Activated CD4-positive, alpha-beta T cell treated with anti-CD3 and anti-CD28 coated beads, Interleukin-2, amount 50 U/mL, for 16 hours (primary cell): ENCODE results near the gene SCGB1C1.

Source experiments
- DNase-seq: peaks from one replicate; pipeline ENCODE4 v3.0.0-alpha.2; 2020

SCGB1C1 gene

GRCh38 chr11:205221-206001 is 12.5 kb downstream of the SCGB1C1 start:
- no peak for DNase-seq

DNA sequence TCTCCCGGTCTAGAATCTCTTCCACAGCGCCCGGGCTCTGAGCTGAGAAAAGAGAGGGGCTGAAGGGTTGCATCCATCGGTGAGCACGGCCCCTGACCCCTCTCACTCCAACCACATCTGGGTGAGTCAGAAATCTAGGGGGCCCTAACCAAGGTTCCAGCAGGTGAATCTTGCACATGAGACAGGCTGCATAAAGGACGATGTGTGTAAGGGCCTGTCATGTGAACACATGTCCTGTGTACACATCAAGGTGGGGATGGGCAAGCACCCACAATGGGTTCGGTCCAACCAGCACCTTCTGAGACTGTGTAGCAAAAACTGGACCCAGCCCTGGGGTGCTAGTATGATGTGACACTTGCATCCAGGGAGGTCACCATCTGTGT is 13.1 kb downstream of the SCGB1C1 start:
- DNase-seq, result no peak

GRCh38 chr11:206526-207207 is 13.8 kb downstream of the SCGB1C1 start:
- DNase-seq, result no peak

DNA sequence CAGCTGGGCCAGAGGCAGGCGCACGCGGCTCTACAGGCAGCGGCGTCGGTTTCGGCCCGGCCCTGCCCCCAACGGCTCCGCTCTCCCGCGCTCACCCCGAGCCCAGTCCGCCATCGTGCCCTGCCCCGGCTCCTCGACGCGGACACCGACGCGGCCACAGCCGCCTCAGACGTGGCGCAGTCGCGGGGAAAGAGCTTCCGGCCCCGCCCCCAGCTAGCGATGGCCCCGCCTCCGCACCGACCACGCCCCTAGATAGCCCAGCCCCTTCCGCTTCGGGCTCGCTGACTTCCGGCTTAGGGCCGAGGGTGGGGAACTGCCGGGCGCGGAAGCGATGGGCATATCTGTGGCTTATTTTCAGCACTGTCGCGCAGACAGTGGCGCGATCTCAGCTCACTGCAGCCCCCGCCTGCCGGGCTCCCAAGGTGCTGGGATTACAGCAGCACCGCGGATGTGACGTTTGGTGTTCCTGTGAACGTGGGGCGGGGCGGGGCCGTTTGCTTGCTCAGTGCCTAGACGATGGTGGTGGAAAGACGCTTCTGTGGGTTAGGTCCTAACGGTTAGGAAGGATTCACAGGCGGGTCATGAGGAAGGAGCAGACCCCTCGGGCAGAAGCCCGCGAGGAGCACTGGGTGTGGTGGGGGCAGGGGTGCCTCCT is 14.5 kb downstream of the SCGB1C1 start, which contains the start of the genes BET1L and RIC8A:
Gene BET1L (minus strand): TSS at position 192 of the 655 bp plus-strand sequence. CDS start 78 bp downstream, at position 114.
Gene RIC8A (plus strand): TSS at position 501 of the 655 bp plus-strand sequence. CDS start 1,147 bp downstream, outside the sequence.
- DNase-seq, result peak; percentile 99

GRCh38 chr11:207863-208180 is 14.9 kb downstream of the SCGB1C1 start:
- no peak for DNase-seq

DNA sequence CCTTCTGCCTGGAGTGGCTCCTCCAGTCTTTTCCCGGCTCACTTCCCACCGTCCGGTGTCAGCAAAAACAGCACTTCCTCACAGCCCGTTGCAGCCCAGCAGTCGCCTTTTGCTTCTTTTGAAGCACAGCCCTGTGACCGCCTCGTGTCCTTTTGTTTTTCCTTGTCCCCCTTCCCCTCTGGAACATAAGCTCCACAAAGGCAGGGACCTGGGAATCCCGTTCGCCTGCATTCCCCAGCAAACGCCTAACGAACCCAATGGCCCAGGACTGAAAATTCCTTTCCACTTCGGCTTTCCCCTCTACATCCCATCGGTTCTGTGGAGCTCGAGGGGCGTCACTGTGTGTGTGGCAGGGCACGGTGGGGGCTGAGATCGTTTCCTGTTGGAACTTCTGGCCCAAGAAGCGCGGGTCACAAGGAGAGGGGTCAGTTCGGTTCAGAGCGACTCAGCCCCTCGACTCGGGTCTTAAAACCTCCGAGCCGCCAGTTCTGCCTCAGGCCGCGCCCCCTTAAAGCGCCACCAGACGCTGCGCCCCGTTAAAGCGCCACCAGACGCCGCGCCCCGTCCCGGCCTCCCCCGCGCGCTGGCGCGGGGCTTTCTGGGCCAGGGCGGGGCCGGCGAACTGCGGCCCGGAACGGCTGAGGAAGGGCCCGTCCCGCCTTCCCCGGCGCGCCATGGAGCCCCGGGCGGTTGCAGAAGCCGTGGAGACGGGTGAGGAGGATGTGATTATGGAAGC is 15.5 kb downstream of the SCGB1C1 start:
- DNase-seq, result peak; percentile 83

DNA sequence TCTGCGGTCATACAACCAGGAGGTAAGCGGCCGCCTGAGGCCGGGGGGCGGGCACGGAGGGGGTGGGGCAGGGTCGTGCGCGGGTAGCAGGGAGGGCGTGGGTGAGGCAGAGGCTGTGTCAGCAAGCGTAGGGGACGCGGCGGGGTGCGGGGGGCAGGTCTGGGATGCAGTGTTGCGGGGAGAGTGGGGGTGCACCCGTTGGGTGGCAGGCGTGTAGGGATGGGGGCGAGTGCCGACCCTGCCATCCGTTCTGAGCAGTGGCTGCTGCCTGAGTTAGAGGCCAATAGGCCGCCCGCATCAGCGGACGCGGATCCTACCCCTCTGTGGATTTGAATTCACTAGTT is 16.0 kb downstream of the SCGB1C1 start:
- DNase-seq, result no peak

DNA sequence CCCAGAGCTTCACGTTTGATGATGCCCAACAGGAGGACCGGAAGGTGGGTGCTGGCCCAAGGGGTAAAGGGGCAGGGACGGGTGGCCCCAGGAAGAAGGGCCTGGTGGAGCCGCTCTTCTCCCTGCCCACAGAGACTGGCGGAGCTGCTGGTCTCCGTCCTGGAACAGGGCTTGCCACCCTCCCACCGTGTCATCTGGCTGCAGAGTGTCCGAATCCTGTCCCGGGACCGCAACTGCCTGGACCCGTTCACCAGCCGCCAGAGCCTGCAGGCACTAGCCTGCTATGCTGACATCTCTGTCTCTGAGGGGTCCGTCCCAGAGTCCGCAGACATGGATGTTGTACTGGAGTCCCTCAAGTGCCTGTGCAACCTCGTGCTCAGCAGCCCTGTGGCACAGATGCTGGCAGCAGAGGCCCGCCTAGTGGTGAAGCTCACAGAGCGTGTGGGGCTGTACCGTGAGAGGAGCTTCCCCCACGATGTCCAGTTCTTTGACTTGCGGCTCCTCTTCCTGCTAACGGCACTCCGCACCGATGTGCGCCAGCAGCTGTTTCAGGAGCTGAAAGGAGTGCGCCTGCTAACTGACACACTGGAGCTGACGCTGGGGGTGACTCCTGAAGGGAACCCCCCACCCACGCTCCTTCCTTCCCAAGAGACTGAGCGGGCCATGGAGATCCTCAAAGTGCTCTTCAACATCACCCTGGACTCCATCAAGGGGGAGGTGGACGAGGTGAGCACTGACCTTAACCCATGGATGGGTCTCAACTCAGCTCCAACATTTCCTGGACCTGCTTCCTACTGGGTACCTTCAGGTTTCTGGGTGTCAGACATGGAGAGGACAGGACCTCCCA is 16.6 kb downstream of the SCGB1C1 start:
- DNase-seq, result no peak

DNA sequence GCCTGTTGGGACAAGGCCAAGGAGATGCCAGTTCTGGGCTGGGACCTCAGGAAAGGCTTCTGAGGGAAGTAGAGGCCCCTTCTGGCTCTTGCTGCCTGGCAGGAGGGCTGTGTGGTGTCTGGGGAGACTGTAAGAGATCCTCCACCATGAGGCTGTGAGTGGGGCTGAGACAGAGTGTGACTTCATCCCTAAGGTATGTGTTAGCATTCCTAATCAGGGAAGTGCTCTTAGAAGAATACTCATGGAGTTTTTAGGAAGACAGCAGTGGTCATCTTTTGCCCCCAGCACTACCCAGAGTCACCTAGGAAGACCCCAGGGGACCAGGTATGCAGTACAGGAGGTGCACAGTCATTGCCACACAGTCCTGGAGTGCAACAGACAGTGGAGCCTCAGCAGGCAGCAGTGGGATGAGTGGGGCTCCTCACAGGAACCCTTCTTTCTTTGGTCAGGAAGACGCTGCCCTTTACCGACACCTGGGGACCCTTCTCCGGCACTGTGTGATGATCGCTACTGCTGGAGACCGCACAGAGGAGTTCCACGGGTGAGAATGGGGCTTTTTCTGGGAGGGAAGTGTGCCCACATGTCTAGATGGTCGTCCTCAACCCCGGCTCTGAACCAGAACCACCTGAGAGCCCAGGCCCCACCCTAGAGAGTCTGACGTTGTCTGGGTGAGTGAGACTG is 17.4 kb downstream of the SCGB1C1 start:
- DNase-seq, result no peak

DNA sequence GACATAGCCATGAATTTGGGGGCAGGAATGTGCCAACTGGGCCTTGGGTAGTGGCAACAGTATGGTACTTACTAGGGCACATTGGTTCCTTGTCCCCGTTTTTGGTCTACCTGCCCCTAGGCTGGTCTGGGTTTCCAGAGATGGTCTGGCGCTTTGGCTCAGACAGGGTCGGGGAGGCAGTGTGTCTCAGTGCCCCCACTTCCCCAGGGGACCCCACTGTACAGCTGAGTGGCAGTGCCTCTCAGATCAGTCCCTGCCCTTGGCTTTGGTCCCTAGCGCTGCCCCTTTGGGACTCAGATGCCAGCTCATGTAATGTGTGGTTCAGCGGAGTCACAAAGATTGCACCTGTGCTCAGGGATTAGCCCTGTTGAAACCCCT is 17.9 kb downstream of the SCGB1C1 start:
- no peak for DNase-seq

DNA sequence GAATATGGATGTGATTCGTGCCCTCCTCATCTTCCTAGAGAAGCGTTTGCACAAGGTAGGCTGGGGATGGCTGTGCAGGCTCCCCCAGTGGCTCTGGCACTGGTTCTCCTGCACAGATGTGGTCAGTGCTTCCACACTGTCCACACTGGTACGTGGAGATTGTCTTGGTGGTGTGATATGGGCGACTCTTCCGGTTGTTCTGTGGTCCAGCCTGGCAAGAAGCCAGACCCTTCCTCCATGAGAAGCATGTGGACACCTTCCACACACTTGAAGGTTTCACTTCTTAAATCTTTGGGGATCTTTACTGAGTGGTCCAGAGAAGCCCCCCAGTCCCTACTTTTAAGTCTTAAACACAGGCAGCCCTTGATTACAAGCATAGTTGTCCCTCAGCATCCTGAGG is 18.4 kb downstream of the SCGB1C1 start:
- DNase-seq, result no peak

DNA sequence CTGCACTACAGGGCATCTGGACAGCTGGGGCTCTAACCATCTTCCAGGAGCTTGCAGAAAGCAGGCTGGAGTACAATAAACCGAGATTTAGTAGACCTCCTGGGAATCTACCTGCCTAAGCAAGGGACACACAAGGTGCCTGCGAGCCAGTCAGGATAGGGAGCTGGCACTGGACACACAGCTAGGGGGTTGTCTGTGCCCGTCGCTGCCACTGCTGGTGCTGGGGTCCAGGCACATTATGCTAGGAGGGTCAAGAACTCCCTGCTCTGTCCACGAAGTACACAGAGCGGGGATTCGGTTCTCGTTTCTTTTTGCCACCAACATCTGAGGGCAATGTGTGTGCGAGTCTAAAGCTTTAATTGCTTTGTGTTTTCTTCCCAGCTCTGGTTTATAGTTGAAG is 18.9 kb downstream of the SCGB1C1 start:
- DNase-seq, result no peak

- DNase-seq, result no peak
Observed at GRCh38 chr11:212150-213100, 19.5 kb downstream of the SCGB1C1 start.

DNA sequence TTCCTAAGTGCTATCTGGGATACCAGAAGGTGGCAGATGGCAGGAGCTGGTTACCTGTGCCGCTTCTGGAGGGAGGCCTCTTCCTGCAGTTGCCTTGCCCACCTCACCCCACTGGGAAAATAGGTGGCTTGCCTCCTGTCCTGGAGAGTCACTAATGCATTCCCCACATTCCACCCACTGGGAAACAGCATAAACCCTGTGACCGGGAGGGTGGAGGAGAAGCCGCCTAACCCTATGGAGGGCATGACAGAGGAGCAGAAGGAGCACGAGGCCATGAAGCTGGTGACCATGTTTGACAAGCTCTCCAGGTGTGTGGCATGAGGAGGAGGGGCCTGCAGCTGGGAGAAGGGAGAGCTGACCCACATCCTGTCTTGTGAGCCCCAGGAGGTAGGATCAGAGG is 20.2 kb downstream of the SCGB1C1 start:
- DNase-seq, result no peak

DNA sequence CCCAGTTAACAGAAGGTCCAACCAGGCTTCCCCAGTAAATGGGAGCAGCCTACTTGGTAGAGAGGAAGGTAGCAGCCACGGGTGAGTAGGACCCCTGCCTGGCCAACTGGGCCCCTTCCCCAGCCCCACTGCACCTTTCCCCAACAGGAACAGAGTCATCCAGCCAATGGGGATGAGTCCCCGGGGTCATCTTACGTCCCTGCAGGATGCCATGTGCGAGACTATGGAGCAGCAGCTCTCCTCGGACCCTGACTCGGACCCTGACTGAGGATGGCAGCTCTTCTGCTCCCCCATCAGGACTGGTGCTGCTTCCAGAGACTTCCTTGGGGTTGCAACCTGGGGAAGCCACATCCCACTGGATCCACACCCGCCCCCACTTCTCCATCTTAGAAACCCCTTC is 21.2 kb downstream of the SCGB1C1 start:
- no peak for DNase-seq

GRCh38 chr11:215581-216037 is 22.7 kb downstream of the SCGB1C1 start:
- DNase-seq, result no peak

DNA sequence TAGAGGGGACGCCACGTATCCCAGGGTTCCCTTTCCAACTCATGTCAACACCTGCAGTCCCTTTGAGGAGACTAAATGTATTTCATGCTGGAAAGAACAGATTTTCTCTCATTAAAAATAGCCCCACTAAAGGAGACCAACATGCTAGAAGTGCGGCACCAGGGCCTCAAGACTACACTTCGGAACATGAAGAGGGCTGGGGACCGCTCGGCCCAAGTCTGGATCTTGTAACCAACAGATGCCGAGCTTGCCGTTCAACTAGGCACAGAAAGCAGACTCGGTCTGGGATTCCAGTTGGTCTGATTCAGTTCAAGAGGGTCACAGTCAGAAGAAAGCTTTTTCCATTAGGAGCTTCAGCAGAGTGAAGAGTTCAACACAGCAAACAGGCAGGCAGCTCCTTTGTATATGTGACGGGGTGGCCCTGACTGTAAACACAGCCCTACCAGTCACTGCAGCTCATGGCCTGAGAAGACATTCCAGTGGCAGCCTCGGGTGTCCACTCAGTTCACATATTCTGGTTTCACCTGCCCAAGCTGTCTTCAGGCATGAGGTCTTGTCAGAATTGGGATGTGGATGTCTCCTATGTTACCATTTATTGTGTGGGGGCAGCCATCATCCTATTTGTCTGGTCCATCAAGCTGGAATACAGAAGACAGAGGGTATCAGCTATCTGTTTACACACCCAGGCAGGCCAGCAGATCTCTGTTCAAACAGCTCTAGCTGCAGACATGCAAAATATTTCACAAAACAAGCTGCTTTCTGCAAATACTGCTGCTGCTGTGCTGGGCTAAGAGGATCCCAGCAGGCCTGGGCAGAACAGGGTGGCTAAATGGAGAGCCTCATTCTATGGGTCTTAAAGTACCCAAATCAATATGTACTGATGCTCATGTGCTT is 23.4 kb downstream of the SCGB1C1 start:
- DNase-seq, result no peak

- no peak for DNase-seq
Observed at GRCh38 chr11:217704-218103, 24.8 kb downstream of the SCGB1C1 start.

DNA sequence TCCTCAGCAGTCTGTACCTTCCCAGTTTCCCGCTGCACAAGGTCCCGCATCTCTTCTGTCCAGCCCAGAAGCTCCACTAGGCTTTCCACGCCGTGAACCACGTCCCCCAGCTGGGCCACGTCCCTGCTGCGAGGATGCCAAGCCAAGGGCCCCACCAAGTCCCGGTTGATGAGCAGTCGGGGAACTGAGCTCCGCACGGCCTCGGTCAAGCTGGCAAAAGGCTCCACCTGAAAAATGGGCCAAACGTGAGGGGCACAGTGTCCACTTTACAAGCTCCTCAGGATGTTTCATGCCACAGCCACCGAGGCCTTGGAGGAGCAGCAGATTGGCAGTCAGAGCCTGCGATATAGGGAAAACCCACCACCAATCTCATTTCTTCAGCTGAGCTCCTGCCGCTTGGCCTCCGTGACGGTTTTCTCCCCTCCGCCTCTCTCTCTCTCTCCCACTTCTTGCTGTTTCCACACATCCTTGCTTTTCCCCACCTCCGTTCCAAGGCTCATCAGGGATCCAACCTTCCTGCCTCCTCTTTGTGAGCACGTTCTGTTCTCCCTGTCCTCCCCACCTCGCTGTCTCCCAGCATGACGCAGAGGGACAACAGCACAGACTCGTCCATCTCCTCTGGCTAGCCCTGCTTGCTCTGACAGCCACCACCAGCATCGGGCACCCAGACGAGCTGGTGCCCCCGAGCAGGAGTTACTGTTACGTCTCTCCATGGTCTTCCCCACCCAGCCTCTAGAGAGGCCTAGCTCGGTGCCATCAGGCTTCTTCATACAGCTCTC is 26.1 kb downstream of the SCGB1C1 start:
- DNase-seq, result no peak
